Neural progenitor cell (in vitro differentiated cells): ENCODE measurements around the gene MTMR4. TPM values are rescaled to one million over a fixed set of nuclear protein-coding genes. Genes with fewer than 3 reads are reported as not detected.

Source experiments
- DNase-seq: peaks from one replicate; pipeline ENCODE4 v3.0.0-alpha.2; 2016; ENCODE audit warnings: low spot score
- H2AFZ ChIP-seq: fragments of 200-600 bp; sonication (generic); replicated peaks from 2 replicates; pipeline ENCODE4 v1.6.1; 2016; ENCODE audit warnings: antibody characterized with exemption
- H3F3A ChIP-seq: fragments of 200-600 bp; sonication (generic); 2 replicates; pipeline ENCODE4 v1.6.1; 2016; ENCODE audit warnings: antibody characterized with exemption, low read depth
- H3K27ac ChIP-seq: fragments of 200-600 bp; sonication (generic); 2 replicates; pipeline ENCODE4 v1.5.1; 2016; ENCODE audit warnings: mild to moderate bottlenecking
- H3K27me3 ChIP-seq: fragments of 200-600 bp; sonication (generic); 2 replicates; pipeline ENCODE4 v1.6.1; 2016; ENCODE audit warnings: mild to moderate bottlenecking, moderate library complexity
- H3K36me3 ChIP-seq: fragments of 200-600 bp; sonication (generic); 2 replicates; pipeline ENCODE4 v1.5.1; 2016
- H3K4me1 ChIP-seq: fragments of 200-600 bp; sonication (generic); 2 replicates; pipeline ENCODE4 v1.6.1; 2016; ENCODE audit warnings: mixed run types
- H3K4me2 ChIP-seq: fragments of 200-600 bp; sonication (generic); 2 replicates; pipeline ENCODE4 v1.6.1; 2016
- H3K4me3 ChIP-seq: fragments of 200-600 bp; sonication (generic); 2 replicates; pipeline ENCODE4 v1.5.1; 2016
- H3K79me2 ChIP-seq: fragments of 200-600 bp; sonication (generic); 2 replicates; pipeline ENCODE4 v1.6.1; 2016; ENCODE audit warnings: low read depth
- H3K9ac ChIP-seq: fragments of 200-600 bp; sonication (generic); 2 replicates; pipeline ENCODE4 v1.6.1; 2016
- H3K9me3 ChIP-seq: fragments of 200-600 bp; sonication (generic); 2 replicates; pipeline ENCODE4 v1.5.1; 2016; ENCODE audit warnings: low read depth
- H4K20me1 ChIP-seq: fragments of 200-600 bp; sonication (generic); 2 replicates; pipeline ENCODE4 v1.6.1; 2016; ENCODE audit warnings: low read depth
- H3K27ac Mint-ChIP-seq: 3 replicates; pipeline ENCODE4 v1.8.0; 2021; ENCODE audit warnings: mixed read lengths
- H3K27me3 Mint-ChIP-seq: 2 replicates; pipeline ENCODE4 v1.8.0; 2022; ENCODE audit warnings: low read depth, mild to moderate bottlenecking, inconsistent platforms, moderate library complexity, mixed read lengths; ENCODE audit not compliant: insufficient read depth
- H3K36me3 Mint-ChIP-seq: 3 replicates; pipeline ENCODE4 v1.8.0; 2021; ENCODE audit warnings: mixed read lengths
- H3K4me1 Mint-ChIP-seq: 3 replicates; pipeline ENCODE4 v1.8.0; 2021; ENCODE audit warnings: mixed read lengths
- H3K4me3 Mint-ChIP-seq: 3 replicates; pipeline ENCODE4 v1.8.0; 2021; ENCODE audit warnings: mild to moderate bottlenecking, moderate library complexity, mixed read lengths
- H3K9me3 Mint-ChIP-seq: 3 replicates; pipeline ENCODE4 v1.8.0; 2020; ENCODE audit warnings: mixed read lengths
- CTCF ChIP-seq: fragments of 200-600 bp; sonication (generic); IDR thresholded peaks from 2 replicates; pipeline ENCODE4 v1.5.1; 2017; ENCODE audit warnings: antibody characterized with exemption, mild to moderate bottlenecking
- EZH2 ChIP-seq: fragments of 200-600 bp; sonication (generic); IDR thresholded peaks from 2 replicates; pipeline ENCODE4 v1.6.1; 2017; ENCODE audit warnings: antibody characterized with exemption, mild to moderate bottlenecking, moderate library complexity
- EZH2phosphoT487 ChIP-seq: fragments of 200-600 bp; sonication (generic); IDR thresholded peaks from 2 replicates; pipeline ENCODE4 v1.6.1; 2017; ENCODE audit warnings: antibody characterized with exemption
- total RNA-seq: library from RNA; depleted of rRNA; stranded (reverse); fragments of >200 nt; gene quantifications from 2 replicates; pipeline ENCODE4 v1.2.3, GENCODE V29; 2015; ENCODE audit warnings: low replicate concordance

MTMR4 gene
- total RNA-seq, 1 donor from 2014 or later, result 34.0 TPM

- no peak overlapping the region for H3K4me3 Mint-ChIP-seq
- Histone ChIP-seq H4K20me1 (peaks cover 14% of the 10 kb centered on the region), H3K9ac (no peak overlapping the region), H3F3A (no peaks in the 10 kb centered on the region), H3K27ac (no peak overlapping the region), H2AFZ (no peak overlapping the region), H3K4me3 (no peak overlapping the region), H3K9me3 (no peaks in the 10 kb centered on the region), H3K4me1 (peaks cover 7% of the 10 kb centered on the region), H3K4me2 (no peak overlapping the region), H3K36me3 (peaks cover 10% of the 10 kb centered on the region), H3K79me2 (peaks cover 15% of the 10 kb centered on the region), H3K27me3 (no peaks in the 10 kb centered on the region)
- peaks cover 8% of the 10 kb centered on the region for H3K4me1 Mint-ChIP-seq
- DNase-seq, result no peak
- H3K27me3 Mint-ChIP-seq, result peaks cover 6% of the 10 kb centered on the region
- no peaks in the 10 kb centered on the region for H3K9me3 Mint-ChIP-seq
- TF ChIP-seq EZH2 (no peak), CTCF (no peak), EZH2phosphoT487 (no peak)
- no peak overlapping the region for H3K27ac Mint-ChIP-seq
- H3K36me3 Mint-ChIP-seq, result peaks cover 45% of the 10 kb centered on the region
Measured at GRCh38 chr17:58508341-58509067, 5.9 kb downstream of the MTMR4 start.

- no peak for TF ChIP-seq EZH2phosphoT487
- TF ChIP-seq CTCF, result no peak
- TF ChIP-seq EZH2, result no peak
- no peaks in the 10 kb centered on the region for H3K4me1 Mint-ChIP-seq
- peaks cover 1% of the 10 kb centered on the region for H4K20me1 ChIP-seq
- no peaks in the 10 kb centered on the region for H3K9me3 Mint-ChIP-seq
- H3K79me2 ChIP-seq, result peaks cover 2% of the 10 kb centered on the region
- peaks cover 47% of the 10 kb centered on the region for H3K36me3 Mint-ChIP-seq
- no peaks in the 10 kb centered on the region for H3K27me3 ChIP-seq
- peaks cover 10% of the 10 kb centered on the region for H3K36me3 ChIP-seq
- H3K9me3 ChIP-seq, result no peaks in the 10 kb centered on the region
- H3K27ac ChIP-seq, result no peak overlapping the region
- no peak for DNase-seq
- no peaks in the 10 kb centered on the region for H3F3A ChIP-seq
- H3K4me1 ChIP-seq, result no peaks in the 10 kb centered on the region
- no peaks in the 10 kb centered on the region for H3K27me3 Mint-ChIP-seq
- H2AFZ ChIP-seq, result no peak overlapping the region
- H3K4me3 ChIP-seq, result no peak overlapping the region
- no peak overlapping the region for H3K4me2 ChIP-seq
- H3K9ac ChIP-seq, result no peak overlapping the region
- H3K4me3 Mint-ChIP-seq, result no peak overlapping the region
- H3K27ac Mint-ChIP-seq, result no peak overlapping the region
Measured at GRCh38 chr17:58507123-58507634, 7.3 kb downstream of the MTMR4 start.

GRCh38 chr17:58506354-58507080, 7.9 kb downstream of the MTMR4 start:
- H3K4me1 Mint-ChIP-seq, result no peaks in the 10 kb centered on the region
- no peak overlapping the region for H3K9ac ChIP-seq
- H4K20me1 ChIP-seq, result no peaks in the 10 kb centered on the region
- no peak overlapping the region for H3K4me3 ChIP-seq
- no peaks in the 10 kb centered on the region for H3K4me1 ChIP-seq
- H3F3A ChIP-seq, result no peaks in the 10 kb centered on the region
- no peak overlapping the region for H3K27ac Mint-ChIP-seq
- no peaks in the 10 kb centered on the region for H3K27me3 Mint-ChIP-seq
- H3K4me3 Mint-ChIP-seq, result no peak overlapping the region
- H3K27me3 ChIP-seq, result no peaks in the 10 kb centered on the region
- H3K79me2 ChIP-seq, result no peaks in the 10 kb centered on the region
- TF ChIP-seq EZH2 (no peak), EZH2phosphoT487 (no peak), CTCF (no peak)
- no peak overlapping the region for H3K27ac ChIP-seq
- H3K4me2 ChIP-seq, result no peak overlapping the region
- no peaks in the 10 kb centered on the region for H3K9me3 ChIP-seq
- H3K9me3 Mint-ChIP-seq, result no peaks in the 10 kb centered on the region
- peaks cover 8% of the 10 kb centered on the region for H3K36me3 ChIP-seq
- H2AFZ ChIP-seq, result no peak overlapping the region
- H3K36me3 Mint-ChIP-seq, result peaks cover 44% of the 10 kb centered on the region
- no peak for DNase-seq
